Activated naive CD4-positive, alpha-beta T cell treated with Interleukin-2 at 50 U/mL for 16 hours (primary cell): ENCODE results near the gene OPRM1.

Source experiments
- DNase-seq: peaks from one replicate; pipeline ENCODE4 v3.0.0-alpha.2; 2020

The OPRM1 gene

DNA sequence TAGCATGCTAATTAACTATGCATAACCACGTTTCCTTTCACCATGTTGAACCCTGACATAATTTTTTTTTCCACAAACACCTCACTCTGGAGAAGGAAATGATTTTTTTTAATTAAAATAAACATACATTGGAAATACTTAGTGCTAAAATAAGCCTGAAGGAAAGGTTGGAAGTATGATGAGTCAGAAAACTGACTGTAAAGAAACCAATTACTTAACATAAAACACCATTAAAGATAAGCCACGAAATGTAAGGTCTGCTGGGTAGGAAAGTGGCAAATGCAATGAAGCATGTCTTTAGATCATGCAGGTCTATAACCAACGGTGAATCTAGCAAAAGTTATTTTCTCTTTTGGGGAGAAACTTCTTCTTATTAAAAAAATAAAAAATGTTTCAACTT is 47.5 kb downstream of the OPRM1 start:
- no peak for DNase-seq

DNA sequence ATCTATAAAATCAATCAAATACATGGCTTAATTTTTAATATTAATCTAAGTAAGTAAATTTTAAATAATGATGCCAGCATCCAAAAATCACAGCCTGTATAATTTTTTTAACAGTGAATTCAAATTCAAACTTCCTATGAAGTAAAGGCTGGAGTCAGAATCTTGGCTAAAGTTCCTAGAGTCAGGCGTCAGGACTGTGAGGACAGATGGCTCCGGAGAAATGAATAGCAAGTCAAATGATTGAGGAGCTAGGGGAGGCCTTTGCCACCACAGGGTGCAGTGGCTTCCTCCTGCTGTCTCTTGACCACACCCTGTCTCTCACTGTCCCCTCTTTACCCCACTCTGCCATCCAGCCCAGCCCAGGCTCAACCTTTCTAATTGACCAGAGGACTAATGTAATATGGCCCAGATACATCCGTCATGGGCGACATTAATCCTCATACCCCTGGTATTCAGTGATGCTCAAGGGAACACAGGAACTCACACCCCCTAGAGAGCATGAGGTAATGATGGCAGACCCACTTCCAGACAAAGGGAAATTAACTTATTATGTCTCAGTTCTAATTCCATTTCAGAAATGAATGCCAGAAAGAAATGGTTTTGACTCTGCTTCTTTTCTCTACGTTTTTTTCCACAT is 53.4 kb downstream of the OPRM1 start:
- DNase-seq = no peak

DNA sequence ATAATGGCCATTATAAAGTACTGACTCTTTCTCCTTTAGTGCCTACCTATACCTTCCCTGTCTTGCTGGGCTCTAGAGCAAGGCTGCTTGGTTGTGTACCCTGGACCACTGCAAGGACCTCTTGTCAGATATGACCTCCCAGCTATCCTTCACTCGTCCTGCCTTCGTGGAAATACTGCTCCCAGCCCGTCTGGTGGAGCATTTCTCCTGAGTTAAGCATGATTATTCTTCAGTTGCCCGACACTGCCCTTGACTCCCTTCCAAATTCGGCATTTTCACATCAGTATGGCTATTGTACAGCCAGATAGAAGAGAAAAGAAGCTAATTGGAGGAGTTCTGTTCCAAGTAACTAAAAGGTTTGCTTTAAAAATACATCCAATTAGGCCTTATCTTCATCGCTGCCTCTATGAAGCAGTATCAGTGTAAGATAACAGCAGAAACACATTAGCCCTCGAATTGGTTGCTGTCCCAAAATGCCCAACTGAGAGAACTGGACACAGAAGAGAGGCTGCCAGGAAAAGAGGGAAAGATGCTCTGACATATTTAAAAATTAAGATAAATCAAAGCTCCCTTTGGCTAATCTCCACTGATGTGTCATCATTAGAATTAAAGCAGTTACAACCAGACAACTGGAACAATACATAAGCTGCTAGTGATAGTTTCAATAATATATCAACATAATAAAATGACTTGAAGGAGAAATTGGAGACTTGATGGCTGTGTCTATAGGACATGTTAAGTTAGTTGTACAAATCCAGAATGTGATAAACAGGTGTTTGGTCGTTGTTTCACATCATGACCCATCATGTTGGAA is 54.4 kb downstream of the OPRM1 start:
- DNase-seq = no peak

DNA sequence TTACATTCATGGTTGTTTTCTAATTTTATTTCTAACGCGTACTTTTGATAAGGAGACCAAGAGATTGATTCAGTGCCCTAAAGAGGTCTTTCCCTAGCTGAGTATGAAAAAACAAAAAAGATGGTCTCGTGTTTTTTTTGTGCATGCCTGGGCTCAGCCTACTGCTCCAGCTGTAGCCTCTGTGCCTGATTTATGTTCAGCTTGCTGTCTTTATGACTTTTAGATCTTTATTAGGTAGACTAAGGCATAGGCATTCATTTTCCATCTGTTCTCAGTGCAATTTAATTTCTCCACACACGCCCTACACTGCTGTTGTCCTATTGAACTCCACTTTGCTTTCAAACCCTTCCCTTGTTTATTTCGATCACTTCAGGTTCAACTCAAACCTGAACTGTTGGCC is 56.5 kb downstream of the OPRM1 start:
- DNase-seq = no peak

DNA sequence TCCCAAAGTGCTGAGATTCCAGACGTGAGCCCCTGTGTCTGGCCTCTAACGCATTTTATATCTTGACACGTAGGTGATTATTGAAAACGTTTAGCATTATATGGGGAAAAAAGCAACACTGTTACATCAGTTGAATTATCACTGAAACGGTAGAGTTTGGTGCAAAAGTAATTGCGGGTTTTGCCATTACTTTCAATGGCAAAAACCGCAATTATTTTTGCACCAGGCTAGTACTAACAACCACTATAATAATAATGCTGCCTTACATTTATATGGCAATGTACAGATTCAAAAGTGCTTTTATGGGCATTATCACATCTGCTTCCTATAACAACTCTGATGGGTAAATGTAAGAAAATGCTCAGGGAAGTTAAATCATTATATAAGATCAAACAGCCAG is 57.3 kb downstream of the OPRM1 start:
- DNase-seq = no peak

DNA sequence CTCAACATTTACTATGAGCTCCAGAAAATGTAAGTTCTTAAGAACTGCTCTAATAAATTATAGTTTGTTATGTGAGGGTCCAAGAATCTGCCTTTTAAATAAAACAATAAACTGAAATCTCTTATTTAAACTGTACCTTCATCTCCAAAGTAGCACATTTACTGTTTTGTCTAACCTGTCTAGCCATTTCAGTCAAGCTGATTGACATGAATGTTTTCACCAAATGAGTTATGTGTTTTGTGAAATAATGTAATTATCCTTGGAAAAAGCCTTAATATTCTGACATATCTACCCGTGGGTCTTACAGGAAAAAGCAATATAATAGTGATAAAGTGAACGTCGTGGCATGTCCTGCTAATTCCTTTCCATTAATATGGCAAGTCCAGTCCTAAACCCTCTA is 57.8 kb downstream of the OPRM1 start:
- no peak for DNase-seq

DNA sequence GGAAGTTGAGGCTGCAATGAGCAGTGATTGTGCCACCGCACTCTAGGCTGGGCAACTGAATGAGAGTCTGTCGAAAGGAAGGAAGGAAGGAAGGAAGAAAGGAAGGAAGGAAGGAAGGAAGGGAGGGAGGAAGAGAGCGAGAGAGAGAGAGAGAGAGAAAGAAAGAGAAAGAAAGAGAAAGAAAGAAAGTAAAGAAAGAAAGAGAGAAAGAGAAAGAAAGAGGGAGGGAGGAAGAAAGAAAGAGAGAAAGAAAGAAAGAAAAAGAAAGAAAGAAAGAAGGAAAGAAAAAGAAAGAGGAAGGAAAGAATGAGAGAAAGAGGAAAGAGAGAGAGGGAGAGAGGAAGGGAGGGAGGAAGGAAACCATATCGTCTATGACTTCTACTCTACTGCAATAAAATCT is 60.2 kb downstream of the OPRM1 start:
- DNase-seq = no peak

DNA sequence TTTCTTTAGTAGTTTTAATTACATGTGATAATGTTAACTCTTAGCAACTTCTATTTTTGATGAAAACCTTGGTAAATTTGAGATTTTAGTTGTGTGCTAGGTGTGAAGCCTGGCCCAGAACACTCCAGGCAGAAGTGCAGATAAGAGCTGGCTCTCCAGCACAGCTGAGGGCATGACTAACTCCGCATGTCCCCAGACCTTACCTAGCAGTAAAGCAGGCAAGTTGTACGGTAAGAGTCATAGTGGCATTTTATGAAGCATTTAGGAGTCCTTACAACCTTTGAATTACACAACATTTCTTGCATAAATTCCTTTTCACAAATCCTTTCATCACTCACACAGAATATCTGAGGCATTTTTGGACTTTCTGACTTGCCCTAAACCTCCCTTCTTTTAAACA is 67.2 kb downstream of the OPRM1 start:
- DNase-seq = no peak

DNA sequence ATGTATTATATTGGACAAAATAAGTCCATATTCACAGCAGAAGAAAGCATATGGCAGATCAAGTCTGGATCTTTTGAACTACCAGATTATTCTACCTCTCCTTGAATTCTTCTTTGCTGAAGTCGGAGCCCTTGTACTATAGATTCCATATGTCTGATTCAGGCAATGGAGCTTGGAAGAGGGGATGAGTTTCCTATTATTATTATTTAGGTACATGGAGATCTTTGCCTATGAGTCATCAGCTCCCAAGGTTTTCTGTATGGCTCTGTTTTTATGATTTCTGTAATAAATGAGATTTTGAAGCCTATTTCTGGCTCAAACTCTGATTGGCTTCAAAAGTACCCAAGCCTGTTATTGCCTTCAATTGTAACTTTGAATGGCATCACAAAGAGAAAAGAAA is 72.0 kb downstream of the OPRM1 start:
- no peak for DNase-seq

DNA sequence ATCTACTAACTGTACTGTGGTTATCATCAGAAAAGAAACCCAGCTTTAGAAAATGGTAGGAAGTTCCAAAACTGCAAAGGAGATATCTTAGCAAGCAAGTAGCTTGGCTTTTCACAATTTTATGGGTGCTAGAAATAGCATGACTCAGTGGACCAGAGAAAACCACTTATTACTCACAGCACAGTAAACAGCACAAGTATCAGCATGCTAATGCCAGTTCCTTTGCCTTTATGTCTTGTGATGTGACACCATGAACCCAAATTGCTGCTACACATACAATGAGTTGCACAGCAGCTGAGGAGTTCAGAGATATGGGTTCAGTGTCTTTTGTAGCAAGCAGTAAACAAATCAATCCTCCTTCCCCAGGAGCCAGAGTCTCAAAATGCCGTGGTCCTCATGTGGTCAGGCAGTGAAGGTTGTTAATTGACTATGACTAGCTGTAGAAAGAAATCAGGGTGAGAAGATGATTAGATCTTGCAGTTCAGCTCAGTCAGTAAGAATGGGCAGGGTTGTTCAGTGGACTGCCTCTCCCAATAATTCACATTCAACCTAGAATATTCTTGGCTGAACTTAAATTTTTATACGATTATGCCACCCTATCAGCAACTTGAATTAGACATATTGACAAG is 73.3 kb downstream of the OPRM1 start:
- no peak for DNase-seq

DNA sequence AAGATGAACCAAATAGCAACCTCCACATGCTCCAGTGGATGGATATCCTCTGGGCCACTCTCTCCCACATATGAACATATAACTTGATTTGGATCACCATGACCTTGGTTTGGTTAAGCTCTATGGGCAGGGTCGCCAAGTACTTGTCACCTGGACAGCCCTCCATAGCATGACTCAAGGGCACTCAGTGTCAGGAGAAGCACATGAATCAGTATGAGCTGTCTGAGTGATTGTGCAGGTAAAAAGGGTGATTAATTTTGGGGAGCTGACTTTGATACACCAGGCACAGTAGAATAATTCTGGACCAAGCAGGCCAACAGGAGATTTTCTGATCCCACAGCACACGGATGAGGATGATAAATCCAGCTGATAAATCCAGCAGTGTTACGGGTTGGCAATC is 74.4 kb downstream of the OPRM1 start:
- DNase-seq = no peak

DNA sequence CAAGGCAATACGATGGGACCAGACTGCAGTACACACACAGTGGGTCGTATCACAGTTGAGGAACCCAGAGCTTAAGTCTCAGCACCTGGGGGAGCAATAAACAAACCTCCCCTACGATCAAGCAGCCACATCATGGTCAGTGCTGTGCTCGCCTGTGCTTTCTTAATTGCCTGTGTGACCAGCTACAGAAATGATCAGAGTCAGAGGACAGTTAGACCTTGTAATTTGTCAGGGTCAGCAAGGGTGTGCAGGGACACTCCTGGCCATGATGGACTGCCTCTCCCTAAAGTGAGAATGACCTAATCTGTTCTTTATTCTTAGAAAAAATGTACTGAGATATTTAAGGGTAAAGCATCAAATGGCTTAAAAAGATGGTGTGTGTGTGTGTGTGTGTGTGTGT is 78.4 kb downstream of the OPRM1 start:
- no peak for DNase-seq

DNA sequence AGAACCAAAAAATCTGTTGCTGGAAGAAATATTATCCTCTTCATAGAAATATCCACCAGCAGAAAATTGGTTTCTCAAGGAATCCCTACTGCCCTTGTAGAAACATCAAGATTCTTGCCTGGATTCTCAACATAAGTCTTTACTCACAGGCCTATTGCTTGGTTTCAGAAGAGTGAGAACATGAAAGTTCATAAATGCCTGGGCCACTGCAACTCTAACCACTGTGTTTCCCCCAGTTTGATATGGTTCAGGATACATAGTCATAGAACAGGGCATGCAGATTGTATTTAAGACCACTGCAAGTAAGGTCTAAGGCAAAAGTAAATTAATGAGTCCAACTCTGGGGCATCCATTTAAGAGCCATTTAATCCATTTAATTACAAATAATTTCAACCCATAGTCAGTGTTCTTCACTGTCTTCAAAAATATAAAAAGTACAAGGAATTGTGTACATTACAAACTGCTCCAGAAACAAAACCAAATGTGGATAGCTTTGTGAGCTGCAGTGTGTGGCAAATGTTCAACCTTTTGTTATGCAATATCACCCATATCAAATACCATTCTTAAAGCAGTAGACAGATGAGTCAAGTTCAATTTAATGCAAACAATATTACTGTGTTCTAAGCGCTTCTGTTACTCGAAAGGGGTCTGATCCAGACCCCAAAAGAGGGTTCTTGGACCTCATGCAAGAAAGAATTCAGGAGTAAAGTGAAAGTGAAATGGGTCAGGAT is 83.3 kb downstream of the OPRM1 start:
- DNase-seq = no peak

DNA sequence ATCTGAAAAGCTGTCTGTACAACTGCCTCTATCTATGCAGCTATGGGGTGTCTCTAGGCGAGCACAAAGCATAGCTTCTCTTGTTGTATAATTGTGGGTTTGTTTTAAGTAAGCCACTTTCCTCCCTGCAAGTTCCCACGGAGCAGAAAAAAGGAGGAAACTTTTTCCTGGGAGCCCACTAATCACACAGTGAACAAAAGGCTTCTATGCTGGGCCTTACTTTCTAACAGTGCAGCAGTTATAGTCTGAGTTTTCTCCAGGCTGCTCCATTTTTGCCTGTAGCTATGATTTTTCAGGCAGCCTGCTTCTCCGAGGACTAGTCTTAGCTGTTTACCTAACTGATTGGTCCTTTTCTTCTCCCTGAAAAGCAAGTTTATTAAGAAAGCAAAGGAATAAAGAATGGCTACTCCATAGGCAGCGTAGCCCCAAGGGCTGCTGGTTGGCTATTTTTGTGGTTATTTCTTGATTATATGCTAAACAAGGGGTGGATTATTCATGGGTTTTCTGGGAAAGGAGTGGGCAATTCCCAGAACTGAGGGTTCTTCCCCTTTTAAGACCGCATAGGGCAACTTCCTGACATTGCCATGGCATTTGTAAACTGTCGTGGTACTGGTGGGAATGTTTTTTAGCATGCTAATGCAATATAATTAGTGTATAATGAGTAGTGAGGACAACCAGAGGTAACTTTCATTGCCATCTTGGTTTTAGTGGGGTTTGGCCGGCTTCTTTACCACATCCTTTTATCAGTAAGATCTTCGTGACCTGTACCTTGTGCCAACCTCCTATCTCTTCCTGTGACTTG is 84.3 kb downstream of the OPRM1 start:
- no peak for DNase-seq

DNA sequence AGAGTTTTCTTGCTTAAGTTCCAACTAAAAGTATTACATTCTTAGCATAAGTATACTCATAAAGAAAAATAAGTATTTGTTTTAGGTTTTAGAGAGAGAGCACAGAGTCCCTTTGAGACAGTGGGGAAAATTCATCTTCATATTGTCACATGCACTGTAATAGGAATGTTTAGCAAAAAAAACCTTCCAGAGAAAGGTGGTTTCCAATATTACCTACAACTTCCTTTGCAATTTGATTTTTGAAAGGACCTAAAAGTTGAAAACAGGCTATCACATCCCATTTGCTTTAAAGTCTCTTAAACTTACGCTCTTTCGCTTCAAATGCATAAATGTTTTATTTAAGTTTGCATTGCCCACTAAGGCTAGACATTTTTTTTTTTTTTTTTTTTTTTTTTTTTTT is 86.4 kb downstream of the OPRM1 start:
- DNase-seq = no peak

DNA sequence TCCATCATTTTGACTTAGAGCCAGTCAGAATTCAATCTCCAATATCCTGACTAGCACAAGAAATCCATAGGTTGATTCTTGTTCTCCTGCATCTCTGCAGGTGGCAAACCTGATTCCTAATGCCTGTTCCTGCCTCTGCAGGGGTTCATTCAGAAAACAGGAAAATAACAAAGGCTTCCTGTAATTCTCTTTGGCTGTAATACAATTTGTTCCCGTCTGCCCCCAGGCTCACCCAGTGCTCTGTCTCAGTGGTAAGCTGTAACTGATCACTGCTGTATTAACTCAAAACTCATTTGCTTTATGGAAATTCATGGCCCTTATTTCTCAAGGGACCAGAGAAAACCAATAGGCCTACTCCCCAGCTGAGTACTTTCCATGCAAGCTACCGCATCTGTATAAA is 88.6 kb downstream of the OPRM1 start:
- DNase-seq = no peak

DNA sequence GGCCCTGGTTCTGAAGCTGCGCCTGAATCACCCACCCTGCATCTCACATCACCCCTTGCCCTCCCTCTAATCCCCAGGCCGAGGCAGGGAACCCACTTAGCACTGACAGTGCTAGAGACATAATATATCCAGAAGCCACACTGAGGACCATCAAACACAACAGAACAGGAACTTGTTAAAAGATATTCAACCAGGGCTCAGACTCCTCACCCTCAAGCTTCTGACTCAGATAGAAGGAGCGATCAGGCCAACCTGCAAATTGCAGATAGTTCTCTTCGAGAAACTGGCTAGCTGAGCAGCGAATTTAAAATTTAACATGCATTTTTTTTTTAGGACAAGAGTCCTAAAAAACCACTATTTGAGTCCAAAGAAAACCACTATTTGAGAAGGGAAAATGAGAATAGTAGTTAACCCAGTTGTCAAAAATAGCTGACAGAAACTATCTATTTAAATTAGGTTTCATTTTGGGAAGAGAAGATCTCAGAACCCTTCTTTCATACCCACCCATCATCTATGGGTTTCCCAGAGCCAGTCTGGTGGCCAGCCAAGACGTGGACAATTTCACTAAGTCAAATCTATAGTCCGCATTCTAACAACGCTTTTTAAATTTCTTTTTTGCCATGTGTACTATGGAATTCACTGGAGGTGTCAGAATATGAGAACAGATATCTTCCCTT is 95.6 kb downstream of the OPRM1 start:
- no peak for DNase-seq

DNA sequence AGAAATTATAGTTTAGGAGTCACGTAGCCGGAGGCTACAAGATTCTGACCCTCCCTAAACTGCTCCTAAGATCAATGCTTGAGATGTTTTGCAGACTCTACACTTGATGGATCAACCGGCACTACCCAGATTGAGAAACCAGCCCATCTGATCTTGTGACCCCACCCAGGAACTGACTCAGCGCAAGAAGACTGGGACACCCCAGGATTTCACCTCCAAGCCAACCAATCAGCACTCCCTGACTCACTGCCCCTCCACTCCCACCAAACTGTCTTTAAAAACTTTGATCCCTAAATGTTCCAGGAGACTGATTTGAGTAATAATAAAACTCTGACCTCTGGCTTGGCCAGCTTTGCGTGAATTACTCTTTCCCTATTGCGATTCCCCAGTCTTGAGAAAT is 99.8 kb downstream of the OPRM1 start:
- no peak for DNase-seq

DNA sequence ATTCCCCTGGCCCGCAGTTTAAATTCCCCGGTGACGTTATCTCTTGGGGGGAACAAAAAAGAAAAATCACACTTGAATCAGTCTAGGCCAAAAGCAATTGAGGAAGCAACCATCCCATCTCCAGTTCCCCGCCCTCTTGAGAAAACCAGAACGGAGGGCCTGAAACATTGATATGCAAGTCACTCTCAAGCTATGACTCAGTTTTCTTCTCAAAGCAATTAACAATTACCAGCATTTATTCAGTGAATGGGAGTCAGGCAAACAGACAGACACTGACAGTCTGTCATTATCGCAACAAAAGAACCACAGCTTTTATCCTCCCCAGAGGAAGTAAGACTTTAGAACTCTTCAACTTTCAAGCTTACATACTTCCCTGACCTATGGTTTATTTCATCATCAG is 100.9 kb downstream of the OPRM1 start:
- DNase-seq = no peak

DNA sequence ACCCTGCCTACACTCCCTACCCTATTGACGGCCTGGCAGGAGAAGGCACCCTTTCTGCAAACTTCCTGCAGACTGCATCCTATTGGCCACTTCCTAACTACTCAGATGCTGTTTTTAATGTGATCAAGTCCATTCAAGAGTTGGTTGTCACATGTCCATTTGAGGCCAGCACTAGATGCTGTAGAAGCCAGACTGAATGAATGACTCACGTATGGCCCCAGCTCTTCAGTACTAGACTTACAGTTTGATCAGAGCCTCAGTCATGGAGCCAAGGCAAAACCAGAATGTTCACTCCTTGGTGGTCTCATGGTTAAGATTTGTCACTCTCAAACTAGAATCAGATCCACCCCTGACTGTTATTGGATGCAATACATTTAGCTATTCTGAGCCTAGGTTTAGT is 101.7 kb downstream of the OPRM1 start:
- DNase-seq = no peak

DNA sequence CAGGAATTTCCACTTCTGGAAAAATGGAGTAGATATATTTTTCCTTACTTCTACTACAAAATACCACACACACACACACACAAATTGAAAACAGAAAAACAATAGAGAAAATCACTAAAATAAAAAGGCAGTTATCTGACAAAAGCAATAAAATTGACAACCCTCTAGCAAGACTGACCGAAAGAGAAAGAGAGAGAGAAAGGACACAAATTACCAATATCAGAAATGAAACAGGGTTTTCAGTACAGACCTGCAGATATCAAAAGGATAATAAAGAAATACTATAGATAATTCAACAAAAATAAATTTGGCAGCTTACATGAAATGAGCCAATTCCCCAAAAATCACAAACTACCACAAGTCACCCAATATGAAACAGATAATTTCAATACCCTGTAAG is 104.7 kb downstream of the OPRM1 start:
- DNase-seq = no peak

DNA sequence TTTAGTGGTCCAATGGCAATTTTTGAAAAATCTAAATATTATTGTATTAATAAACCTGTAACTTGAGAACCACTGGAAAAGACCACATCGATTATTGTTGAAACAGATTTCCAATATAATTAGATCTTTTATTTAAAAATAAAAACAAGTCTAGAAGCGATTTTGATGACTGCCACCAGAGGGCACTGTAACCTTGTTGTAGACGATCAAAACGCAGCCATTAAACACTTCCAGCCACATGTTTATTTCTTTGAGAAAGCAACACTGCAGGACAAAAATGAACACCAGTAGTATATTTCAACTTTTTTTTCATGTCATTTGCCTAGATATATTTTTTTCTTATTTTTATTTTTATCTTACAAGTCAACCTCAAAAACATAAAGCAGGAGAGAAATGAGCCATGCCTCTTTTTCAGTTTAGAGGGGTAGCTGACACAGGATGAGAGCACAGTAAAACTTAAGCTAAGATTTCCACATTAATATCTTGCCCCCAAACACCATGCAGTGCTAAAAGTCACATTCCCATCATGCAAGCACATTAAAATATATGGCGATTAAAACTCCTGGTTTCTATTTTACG is 115.4 kb downstream of the OPRM1 start:
- peak; percentile 61 for DNase-seq
